ENCODE measurements around the gene HLA-DMA.
A peak's percentile ranks its signal among the peaks of the same experiment; 100 is the strongest.

The HLA-DMA gene

DNA sequence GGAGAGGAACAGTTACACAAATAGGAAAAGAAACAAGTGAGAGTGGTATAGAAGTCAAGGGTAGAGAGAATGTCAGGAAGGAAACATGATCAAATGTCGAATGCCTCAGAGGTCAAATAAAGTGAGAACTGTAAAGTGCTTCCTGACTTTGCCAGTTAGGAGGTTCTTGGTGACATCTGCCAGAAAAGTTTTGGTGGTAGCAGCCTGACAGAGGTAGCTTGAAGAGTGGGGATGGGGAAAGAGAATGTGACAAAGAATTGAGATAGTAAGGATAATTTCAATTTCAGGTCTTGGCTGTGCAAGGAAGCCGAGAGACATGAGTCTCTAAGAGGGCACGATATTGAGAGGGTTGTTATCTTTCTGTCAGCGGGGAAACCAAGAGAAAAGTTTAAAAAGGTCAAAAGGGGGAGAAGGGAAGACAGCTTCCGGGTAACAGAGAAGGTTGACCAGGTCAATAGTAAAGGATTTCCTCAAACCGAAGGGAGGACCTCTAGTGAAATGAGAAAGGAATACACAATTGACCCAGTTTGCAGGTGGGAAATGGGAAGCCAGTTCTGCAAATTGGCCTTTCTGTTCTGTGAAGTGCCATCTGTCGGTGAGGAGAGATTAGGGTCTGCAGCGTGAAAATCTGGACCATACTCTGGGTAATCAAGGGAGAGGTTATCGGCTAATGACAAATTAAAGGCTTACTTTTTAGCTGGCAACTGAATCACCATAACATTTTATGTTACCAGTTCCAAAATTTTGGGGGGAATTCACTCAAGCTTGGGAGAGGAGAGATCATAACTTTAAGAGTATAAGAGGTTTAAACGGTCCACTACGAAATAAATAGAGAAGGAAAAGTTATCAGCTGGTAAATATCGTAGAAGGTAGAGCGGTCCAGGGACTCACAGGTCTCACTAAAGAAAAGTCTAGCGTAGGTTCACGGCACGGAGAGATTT, 14.5 kb upstream of the HLA-DMA start:
- peak overlapping the region; percentile 96 to 97 for H3K4me3 ChIP-seq (ENCODE audit: low read depth in 1 of 2, low read length in 1 of 2)
- no peaks in the 10 kb centered on the region for H3K9me3 ChIP-seq
- H3K4me1 ChIP-seq (ENCODE audit: control insufficient read depth in 1 of 2, insufficient read depth in 1 of 2, low read depth in 1 of 2, low read length in 1 of 2) = peaks cover 29 to 31% of the 10 kb centered on the region in 2 experiments
- TF ChIP-seq, protein P1, sequence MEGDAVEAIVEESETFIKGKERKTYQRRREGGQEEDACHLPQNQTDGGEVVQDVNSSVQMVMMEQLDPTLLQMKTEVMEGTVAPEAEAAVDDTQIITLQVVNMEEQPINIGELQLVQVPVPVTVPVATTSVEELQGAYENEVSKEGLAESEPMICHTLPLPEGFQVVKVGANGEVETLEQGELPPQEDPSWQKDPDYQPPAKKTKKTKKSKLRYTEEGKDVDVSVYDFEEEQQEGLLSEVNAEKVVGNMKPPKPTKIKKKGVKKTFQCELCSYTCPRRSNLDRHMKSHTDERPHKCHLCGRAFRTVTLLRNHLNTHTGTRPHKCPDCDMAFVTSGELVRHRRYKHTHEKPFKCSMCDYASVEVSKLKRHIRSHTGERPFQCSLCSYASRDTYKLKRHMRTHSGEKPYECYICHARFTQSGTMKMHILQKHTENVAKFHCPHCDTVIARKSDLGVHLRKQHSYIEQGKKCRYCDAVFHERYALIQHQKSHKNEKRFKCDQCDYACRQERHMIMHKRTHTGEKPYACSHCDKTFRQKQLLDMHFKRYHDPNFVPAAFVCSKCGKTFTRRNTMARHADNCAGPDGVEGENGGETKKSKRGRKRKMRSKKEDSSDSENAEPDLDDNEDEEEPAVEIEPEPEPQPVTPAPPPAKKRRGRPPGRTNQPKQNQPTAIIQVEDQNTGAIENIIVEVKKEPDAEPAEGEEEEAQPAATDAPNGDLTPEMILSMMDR (IDR thresholded peaks at IDR 0.05) = peak; percentile 63
- H3K27ac ChIP-seq = peak overlapping the region; percentile 100
- no peaks in the 10 kb centered on the region for H3K27me3 ChIP-seq
- H3K36me3 ChIP-seq = peaks cover under 1% of the 10 kb centered on the region

DNA sequence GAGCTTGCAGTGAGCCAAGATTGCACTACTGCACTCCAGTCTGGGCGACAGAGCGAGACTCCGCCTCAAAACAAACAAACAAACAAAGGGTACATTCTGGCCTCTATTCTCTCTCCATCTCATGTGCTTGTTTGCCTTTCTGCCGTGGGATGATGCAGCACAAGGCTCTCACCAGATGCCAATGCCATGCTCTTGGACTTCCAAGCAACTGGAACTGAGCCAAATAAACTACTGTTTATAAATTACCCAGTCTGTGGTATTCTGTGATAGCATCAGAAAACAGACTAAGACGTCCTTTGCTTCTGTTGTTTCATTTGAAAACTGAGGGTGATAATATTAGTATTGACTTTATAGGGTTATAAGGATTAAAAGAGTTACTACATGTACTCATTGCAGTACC, 11.9 kb upstream of the HLA-DMA start:
- TF ChIP-seq, protein P1 (IDR thresholded peaks at IDR 0.05) = no peak
- Histone ChIP-seq H3K4me1 (ENCODE audit: control insufficient read depth in 1 of 2, insufficient read depth in 1 of 2, low read depth in 1 of 2, low read length in 1 of 2) (peaks cover 17 to 23% of the 10 kb centered on the region in 2 experiments), H3K27ac (no peak overlapping the region), H3K27me3 (no peaks in the 10 kb centered on the region), H3K4me3 (ENCODE audit: low read depth in 1 of 2, low read length in 1 of 2) (no peak overlapping the region), H3K36me3 (no peaks in the 10 kb centered on the region), H3K9me3 (no peaks in the 10 kb centered on the region)

DNA sequence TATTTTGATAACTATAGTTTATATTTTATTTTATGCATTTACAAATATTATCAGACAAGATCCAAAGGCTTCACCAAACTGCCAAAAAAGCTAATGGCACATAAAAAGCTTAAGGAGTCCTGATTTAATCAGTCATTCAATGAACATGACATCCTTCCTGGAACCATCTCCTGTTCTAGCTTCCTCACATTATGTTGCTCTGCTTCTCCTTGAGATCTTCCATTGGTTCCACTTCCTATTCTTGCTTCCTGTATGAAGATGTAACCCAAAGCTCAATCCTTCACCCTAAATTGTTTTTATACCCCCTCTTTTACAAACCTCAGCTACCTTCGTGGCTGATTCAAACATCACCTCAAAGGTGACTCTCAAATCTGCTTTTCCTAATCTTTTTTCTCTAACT, 11.0 kb upstream of the HLA-DMA start:
- Histone ChIP-seq H3K36me3 (no peaks in the 10 kb centered on the region), H3K4me1 (ENCODE audit: control insufficient read depth in 1 of 2, insufficient read depth in 1 of 2, low read depth in 1 of 2, low read length in 1 of 2) (peaks cover 9 to 16% of the 10 kb centered on the region in 2 experiments), H3K9me3 (no peaks in the 10 kb centered on the region), H3K27me3 (no peaks in the 10 kb centered on the region), H3K27ac (no peak overlapping the region), H3K4me3 (ENCODE audit: low read depth in 1 of 2, low read length in 1 of 2) (no peak overlapping the region)
- TF ChIP-seq, protein P1 (IDR thresholded peaks at IDR 0.05) = no peak

DNA sequence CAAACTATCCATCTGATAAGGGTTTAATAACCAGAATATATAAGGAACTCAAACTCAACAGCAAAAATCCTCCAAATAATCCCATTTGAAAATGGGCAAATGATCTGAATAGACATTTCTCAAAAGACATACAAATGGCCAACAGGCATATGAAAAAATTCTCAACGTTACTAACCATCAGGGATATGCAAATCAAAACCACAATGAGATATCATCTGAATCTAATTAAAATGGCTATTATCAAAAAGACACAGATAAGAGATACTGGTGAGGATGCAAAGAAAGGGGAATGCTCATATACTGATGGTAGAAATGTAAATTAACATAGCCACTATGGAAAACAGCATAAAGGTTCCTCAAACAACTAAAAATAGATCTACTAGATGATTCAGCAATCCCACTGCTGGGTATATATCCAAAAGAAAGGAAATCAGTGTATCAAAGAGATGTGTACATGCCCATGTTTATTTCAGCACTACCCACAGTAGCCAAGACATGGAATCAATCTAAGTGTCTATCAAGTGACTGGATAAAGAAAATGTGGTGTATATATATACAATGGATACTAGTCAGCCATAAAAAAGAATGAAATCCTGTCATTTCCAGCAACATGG, 9.4 kb upstream of the HLA-DMA start:
- no peak overlapping the region for H3K27ac ChIP-seq
- H3K9me3 ChIP-seq = no peaks in the 10 kb centered on the region
- no peaks in the 10 kb centered on the region for H3K27me3 ChIP-seq
- TF ChIP-seq, protein P1 (IDR thresholded peaks at IDR 0.05) = no peak
- H3K4me3 ChIP-seq (ENCODE audit: low read depth in 1 of 2, low read length in 1 of 2) = no peak overlapping the region
- H3K4me1 ChIP-seq (ENCODE audit: control insufficient read depth in 1 of 2, insufficient read depth in 1 of 2, low read depth in 1 of 2, low read length in 1 of 2) = peaks cover 4 to 9% of the 10 kb centered on the region in 2 experiments
- H3K36me3 ChIP-seq = no peaks in the 10 kb centered on the region

DNA sequence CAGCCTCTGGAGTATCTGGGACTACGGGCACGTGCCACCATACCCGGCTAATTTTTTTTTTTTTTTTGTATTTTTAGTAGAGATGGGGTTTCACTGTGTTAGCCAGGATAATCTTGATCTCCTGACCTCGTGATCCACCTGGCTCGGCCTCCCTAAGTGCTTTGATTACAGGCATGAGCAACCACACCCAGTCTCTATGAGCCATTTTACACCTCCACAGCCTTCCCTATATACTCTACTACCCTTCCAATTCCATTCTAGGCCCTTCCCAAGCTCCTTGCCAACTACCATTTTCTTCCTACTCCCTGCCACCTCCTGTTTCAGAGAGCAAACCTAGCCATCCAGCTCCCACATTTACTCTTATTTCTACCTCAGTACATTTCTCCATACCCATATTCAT, 7.7 kb upstream of the HLA-DMA start:
- TF ChIP-seq, protein P1 (IDR thresholded peaks at IDR 0.05) = no peak
- Histone ChIP-seq H3K4me3 (ENCODE audit: low read depth in 1 of 2, low read length in 1 of 2) (no peak overlapping the region), H3K4me1 (ENCODE audit: control insufficient read depth in 1 of 2, insufficient read depth in 1 of 2, low read depth in 1 of 2, low read length in 1 of 2) (no peaks in the 10 kb centered on the region), H3K27ac (no peak overlapping the region), H3K36me3 (no peaks in the 10 kb centered on the region), H3K27me3 (no peaks in the 10 kb centered on the region), H3K9me3 (no peaks in the 10 kb centered on the region)
